GM10248 (cell line): ENCODE results near the gene OBI1.

Experiments used
- CTCF ChIA-PET: fragments of 300-600 bp; sonication (Branson Sonifier 250); formaldehyde crosslinking; extraction: SDS; loops from one replicate; lab custom pipeline; 2021; ENCODE audit warnings: antibody characterized with exemption; lab: Yijun Ruan, JAX
- POLR2A ChIA-PET: fragments of 350-650 bp; sonication (Branson Sonifier 250); formaldehyde crosslinking; extraction: SDS; loops from one replicate; lab custom pipeline; 2020; ENCODE audit warnings: antibody characterized with exemption; lab: Yijun Ruan, JAX
- DNase-seq: peaks from one replicate; pipeline ENCODE4 v3.0.0; 2012; ENCODE audit errors: extremely low spot score
- TF ChIP-seq, protein P1 (sequence below): IDR thresholded peaks from 2 replicates; pipeline ENCODE4 v1.5.1; 2012; ENCODE audit warnings: mild to moderate bottlenecking, low read depth; ENCODE audit errors: extremely low read depth, missing control alignments, control extremely low read depth

Gene OBI1

DNA sequence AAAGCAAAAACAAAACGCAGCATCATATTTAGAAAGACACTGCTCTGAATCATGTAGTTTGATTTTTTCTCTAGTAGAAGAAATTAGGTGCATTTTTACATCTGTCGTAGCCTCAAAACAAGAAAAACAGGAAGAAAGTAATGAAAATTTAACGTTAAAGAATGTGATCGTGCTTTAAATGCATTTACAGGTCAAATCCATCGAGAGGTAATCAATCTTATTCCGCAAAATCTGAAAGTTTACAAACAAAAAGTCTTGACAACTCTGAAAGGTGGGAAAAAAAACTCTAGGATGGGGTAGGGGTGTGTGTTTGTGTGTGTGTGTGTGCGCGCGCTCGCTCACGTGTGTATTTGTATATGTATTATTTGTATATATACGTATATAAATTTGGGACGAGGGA, 65.8 kb downstream of the OBI1 start:
- DNase-seq: no peak
- TF ChIP-seq, protein P1, sequence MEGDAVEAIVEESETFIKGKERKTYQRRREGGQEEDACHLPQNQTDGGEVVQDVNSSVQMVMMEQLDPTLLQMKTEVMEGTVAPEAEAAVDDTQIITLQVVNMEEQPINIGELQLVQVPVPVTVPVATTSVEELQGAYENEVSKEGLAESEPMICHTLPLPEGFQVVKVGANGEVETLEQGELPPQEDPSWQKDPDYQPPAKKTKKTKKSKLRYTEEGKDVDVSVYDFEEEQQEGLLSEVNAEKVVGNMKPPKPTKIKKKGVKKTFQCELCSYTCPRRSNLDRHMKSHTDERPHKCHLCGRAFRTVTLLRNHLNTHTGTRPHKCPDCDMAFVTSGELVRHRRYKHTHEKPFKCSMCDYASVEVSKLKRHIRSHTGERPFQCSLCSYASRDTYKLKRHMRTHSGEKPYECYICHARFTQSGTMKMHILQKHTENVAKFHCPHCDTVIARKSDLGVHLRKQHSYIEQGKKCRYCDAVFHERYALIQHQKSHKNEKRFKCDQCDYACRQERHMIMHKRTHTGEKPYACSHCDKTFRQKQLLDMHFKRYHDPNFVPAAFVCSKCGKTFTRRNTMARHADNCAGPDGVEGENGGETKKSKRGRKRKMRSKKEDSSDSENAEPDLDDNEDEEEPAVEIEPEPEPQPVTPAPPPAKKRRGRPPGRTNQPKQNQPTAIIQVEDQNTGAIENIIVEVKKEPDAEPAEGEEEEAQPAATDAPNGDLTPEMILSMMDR: no peak
- ChIA-PET POLR2A (no interaction called here), CTCF (interaction anchor here (0.9 kb wide), 1 partner anchor 11 kb away, joined by 3 read pairs; no protein-coding TSS in a partner anchor)

DNA sequence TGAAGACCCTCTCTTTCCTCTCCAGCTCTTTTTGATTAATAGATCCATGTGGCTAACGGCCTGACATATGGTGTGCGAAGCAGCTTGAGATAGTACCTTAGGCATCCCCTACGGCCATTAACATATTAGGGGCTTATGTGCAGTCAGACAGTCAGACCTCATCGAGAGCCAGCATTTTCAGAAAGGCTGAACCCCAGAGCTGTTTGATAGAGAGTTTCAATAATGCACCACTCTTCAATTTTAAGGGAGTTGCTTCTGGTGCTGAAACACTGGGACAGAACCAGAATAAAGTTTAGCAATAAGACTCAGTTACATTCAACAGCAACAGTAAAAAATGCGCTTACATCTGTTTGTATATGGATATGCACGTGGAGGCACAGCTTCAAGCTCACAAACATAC, 66.4 kb downstream of the OBI1 start:
- POLR2A ChIA-PET: no interaction called here

DNA sequence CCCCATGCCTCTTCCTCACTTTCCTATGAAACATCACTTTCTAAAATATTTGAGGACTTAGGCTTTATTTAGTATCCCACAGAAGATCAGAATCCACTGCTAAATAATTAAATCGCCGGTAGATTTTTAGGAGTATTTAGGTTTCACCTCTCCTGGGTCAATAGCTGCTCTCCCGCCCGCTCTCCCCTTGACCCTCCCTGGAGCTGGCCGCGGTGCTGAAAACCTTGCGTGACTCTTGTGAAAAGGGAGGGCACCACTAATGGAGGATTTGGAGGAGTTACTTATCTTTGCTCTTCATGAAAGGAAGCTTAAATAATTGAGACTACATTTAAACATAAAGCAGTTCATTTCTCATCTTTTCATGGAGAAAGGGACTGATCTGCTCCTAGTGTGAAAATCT, 69.7 kb downstream of the OBI1 start:
- TF ChIP-seq, protein P1: no peak
- POLR2A ChIA-PET: no interaction called here
- CTCF ChIA-PET: interaction anchor here (1.1 to 1.5 kb wide), 2 partner anchors 15 to 390 kb away, joined by 3 to 4 read pairs; no protein-coding TSS in a partner anchor
- DNase-seq: no peak

More for the DNA sequence above, 66.4 kb downstream of the OBI1 start:
- TF ChIP-seq, protein P1: no peak
- CTCF ChIA-PET: interaction anchor here (0.9 kb wide), 1 partner anchor 12 kb away, joined by 3 read pairs; no protein-coding TSS in a partner anchor
- DNase-seq: no peak

DNA sequence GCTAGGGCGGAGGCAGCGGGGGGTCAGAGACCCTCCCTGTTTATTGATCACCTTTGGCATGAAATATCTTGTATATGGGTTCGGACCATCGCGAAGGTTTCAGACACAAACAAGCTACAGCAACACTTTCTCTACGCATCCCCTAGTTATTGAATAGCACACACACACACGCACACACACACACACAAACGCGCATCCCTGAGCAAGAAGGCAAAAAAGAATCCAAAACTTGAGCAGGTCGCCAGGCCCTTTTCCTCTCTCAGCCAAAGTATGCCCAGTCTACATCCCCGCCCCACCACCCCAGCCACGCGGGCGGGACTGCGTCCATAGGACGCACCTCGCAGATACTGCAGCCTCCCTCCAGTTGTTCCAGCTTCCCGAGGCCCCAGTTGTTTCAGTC, 71.6 kb downstream of the OBI1 start:
- DNase-seq: no peak
- TF ChIP-seq, protein P1: no peak
- ChIA-PET POLR2A (no interaction called here), CTCF (no interaction called here)

DNA sequence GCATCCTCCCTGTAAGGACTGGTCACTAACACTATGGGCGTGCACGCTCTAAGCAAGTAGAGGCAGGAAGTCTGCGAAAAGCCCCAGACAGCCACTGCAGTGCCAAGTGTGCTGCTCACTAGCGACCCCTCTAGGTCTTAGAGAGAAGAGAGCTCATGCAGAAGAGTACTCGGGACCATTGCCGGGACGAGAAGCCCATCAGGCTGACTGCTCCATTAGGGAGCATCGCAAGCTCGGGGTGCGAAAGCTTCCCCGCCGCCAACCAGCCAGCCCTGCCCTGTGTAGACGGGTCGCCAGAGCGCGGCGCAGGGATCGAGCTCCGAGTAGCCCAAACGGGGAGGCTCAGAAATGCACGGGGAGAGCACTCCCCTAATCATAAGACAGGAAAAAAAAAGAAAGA, 72.2 kb downstream of the OBI1 start:
- ChIA-PET POLR2A (no interaction called here), CTCF (interaction anchor here (0.6 kb wide), 1 partner anchor 22 kb away, joined by 3 read pairs; no protein-coding TSS in a partner anchor)
- TF ChIP-seq, protein P1: no peak
- no peak for DNase-seq

DNA sequence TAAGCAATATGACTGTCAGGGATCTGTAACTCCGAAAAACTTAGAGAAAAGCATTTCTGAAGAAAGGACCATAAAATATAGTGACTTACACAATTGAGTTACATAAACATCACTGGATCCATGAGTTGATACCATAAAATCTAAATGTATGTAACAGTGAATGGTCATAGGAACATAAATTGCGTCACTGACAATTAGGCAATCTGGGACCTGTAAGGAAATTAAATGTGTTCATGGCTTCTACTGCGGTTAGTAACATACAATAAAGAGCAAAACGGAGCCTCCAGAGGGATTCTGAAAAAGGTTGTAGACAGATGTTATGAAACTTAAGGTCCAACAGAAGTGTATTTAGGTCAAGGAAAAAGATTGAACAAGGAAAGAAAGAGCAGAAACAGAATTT, 82.7 kb downstream of the OBI1 start:
- DNase-seq: no peak
- CTCF ChIA-PET: no interaction called here

More for the DNA sequence above, 82.7 kb downstream of the OBI1 start:
- TF ChIP-seq, protein P1: no peak
- POLR2A ChIA-PET: no interaction called here
